Measurements from ENCODE around the gene CHFR.
"Not testable (repeated sequence)": the region's sequence is repeated elsewhere in the genome, so short reads cannot be mapped to it uniquely, and the experiment has no call there.

CHFR gene, protein sequence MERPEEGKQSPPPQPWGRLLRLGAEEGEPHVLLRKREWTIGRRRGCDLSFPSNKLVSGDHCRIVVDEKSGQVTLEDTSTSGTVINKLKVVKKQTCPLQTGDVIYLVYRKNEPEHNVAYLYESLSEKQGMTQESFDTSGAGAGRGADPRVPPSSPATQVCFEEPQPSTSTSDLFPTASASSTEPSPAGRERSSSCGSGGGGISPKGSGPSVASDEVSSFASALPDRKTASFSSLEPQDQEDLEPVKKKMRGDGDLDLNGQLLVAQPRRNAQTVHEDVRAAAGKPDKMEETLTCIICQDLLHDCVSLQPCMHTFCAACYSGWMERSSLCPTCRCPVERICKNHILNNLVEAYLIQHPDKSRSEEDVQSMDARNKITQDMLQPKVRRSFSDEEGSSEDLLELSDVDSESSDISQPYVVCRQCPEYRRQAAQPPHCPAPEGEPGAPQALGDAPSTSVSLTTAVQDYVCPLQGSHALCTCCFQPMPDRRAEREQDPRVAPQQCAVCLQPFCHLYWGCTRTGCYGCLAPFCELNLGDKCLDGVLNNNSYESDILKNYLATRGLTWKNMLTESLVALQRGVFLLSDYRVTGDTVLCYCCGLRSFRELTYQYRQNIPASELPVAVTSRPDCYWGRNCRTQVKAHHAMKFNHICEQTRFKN

GRCh38 chr12:132887513-132888351, at the start of gene CHFR:
CHFR (minus strand) TSS chr12:132887605; CDS start chr12:132887328, 277 bp downstream.
- DNase-seq: peak; percentile 95

- not testable (repeated sequence) for DNase-seq
Observed at GRCh38 chr12:132936921-132937320, 49.5 kb upstream of the CHFR start.

- no peak for DNase-seq
Observed at GRCh38 chr12:132936163-132936562, 48.8 kb upstream of the CHFR start.

- no peak for DNase-seq
Observed at GRCh38 chr12:132926415-132926833, 39.0 kb upstream of the CHFR start.

DNA sequence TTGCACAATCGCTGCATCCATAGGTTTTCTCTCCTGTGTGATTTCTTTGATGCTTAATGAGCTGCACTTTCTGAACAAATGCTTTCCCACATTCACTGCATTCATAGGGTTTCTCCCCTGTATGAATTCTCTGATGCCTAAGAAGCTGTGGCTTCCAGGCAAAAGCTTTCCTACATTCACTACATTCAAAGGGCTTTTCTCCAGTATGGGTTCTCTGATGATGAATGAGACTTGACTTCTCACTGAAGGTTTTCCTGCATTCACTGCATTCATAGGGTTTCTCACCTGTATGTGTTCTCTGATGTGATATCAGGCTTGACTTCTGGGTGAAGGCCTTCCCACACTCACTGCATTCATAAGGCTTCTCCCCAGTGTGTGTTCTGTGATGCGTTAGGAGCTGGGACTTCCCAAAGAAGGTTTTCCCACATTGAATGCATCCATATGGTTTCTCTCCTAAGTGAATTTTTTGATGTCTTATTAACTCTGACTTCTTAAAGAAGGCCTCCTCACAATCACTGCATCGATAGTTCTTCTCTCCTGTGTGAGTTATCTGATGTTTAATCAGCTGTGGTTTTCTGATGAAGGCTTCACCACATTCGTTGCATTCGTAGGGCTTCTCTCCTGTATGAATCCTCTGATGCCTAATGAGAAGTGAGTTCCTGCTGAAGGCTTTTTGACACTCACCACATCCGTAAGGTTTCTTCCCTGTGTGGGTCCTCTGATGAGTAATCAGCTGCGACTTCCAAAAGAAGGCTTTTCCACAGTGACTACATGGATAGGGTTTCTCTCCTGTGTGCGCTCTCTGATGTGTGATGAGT, 38.4 kb upstream of the CHFR start:
- DNase-seq: no peak

- no peak for DNase-seq
Observed at GRCh38 chr12:132924356-132924755, 37.0 kb upstream of the CHFR start.

DNA sequence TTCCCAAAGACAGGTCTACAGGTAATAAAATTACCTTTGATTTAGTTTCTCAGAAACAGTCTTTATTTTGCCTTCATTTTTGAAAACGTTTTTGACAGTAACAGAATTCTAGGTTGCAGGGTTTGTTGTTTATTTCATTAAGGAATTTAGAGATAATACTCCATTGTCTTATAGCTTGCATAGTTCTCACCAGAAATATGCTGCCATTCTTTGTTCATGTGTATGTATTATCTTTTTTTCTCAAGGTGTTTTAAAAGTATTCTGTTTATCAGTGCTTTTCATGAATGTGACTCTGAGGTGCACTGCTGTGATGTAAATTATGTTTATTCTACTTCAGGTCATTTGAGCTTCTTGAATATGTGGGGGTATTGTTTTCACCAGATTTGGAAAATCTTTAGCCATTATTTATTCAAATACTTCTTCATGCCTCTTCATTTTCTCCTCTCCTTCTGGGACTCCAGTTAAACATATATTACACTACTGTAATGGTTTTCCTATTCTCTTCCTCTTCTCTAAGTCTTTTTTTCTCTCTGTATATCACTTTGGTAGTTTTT, 36.0 kb upstream of the CHFR start:
- no peak for DNase-seq

GRCh38 chr12:132922676-132923075, 35.3 kb upstream of the CHFR start:
- no peak for DNase-seq

GRCh38 chr12:132921685-132922084, 34.3 kb upstream of the CHFR start:
- DNase-seq: no peak

DNA sequence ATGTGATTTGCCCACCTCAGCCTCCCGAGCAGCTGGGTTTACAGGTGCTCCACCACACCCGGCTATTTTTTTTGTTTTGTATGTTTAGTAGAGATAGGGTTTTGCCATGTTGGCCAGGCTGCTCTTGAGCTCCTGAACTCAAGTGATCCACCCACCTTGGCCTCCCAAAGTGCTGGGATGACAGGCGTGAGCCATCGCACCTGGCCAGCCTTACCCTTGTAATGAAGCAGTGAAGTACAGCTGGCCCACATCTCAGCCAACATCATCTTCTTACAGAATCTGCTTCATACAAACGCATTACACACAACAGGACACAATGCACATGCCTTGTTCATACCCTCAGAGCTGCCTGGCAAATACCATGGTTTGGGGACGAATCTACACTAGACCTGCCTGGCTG, 31.3 kb upstream of the CHFR start:
- DNase-seq: no peak

GRCh38 chr12:132909030-132909368, 21.6 kb upstream of the CHFR start:
- DNase-seq: no peak

DNA sequence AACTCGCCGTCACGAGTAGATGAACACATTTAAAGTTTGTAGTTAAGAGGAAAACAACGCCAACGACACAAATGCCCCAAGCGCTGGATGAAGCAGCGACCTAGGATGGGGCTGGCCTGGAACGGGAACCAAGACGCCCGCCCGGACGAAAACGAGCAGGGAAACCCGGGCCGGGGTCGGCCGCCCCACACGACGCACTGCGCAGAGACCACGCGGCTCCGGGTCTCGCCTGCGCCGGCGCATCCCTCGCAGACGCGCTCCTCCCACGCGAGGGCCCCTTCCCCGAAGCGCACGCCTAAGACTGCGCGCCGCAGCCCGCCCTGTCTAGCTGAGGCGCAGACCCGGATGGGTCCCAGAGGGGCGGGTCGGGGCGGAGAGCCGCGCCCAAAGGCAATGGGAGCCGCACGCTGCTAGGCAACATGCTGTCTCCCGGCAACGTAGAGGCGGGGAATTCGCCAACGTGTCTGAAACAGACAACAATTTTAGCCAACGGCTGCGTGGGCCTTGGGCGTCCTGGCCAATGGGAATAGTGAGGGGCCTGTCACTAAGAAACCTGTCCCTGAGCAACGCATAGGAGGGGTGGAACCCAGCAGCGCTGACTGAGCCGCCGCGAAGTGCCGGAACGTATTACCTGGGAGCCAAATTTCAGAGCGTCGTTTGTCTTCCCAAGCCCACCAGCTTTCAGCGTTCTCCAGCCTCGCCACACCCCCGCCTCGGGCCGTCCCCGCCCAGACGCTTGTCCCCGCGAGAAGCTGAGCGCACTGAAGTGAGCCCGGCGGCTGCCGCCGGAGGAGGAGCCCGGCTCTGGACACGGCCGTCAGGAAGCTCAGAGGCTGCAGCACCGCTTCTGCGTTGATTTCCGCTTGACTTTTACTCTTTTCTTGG, 21.0 kb upstream of the CHFR start:
- DNase-seq: peak; percentile 97

DNA sequence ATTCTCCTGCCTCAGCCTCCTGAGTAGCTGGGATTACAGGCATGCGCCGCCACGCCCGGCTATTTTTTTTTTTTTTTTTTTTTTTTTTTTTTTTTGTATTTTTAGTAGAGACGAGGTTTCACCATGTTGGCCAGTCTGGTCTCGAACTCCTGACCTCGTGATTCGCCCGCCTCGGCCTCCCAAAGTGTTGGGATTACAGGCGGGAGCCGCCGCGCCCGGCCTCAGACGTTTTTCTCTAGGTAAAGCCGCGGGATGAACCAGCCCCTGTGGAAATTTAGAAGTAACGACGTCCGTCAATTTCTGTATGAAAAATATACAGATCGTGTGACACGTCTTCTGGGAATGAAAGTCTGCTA, 20.4 kb upstream of the CHFR start:
- not testable (repeated sequence) for DNase-seq

- DNase-seq: no peak
Observed at GRCh38 chr12:132907216-132907615, 19.8 kb upstream of the CHFR start.

GRCh38 chr12:132904718-132905328, 17.4 kb upstream of the CHFR start:
- peak; percentile 74 for DNase-seq

DNA sequence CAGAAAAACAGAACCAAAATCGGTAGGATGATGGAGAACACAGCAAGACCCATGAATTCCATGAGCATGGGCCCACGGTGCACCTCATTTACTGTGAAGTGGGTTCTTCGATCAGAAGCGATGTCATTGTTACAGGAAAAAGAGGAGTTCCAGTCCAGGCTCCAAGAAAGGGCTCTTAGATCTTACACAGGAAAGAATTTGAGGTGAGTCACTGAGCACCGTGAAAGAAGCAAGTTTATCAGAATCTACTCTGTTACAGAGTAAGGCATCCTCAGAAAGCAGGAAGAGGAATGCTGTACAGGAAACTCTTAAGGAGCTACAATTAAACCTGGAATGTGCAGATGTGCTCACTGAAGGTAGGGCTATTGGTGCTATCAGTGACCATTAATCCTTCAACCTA, 11.6 kb upstream of the CHFR start:
- no peak for DNase-seq

GRCh38 chr12:132888852-132889251, 1.4 kb upstream of the CHFR start:
- no peak for DNase-seq

- peak; percentile 58 for DNase-seq
Observed at GRCh38 chr12:132886529-132887477, 602 bp downstream of the CHFR start.

DNA sequence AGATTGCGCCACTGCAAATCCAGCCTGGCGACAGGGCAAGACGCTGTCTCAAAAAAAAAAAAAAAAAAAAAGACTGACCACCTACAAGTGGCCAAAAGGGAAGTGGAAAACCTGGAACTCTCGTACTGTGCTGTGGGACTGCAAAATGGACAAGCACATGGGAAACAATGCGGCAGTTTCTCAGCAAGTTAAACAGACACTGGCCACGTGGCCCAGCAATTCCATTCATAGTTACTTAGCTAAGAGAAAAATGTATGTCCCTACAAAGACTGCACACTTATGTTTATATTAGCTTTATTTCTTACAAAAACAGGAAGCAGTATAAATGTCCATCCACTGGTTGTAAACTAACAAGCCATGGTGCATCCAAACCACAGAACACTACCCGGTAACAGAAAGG, 5.6 kb downstream of the CHFR start:
- DNase-seq: no peak

- DNase-seq: not testable (repeated sequence)
Observed at GRCh38 chr12:132874620-132875019, 12.8 kb downstream of the CHFR start.
